WTC11 (cell line): ENCODE measurements around the gene KCNK18. TPM values are rescaled to one million over a fixed set of nuclear protein-coding genes. Genes with fewer than 3 reads are reported as not detected.

Source experiments
- ATAC-seq: fragments of 200-7000 bp; cut with Tn5 transposase; 2 replicates; pipeline ENCODE4 v1.10.0; 2021; ENCODE audit warnings: mild to moderate bottlenecking, moderate library complexity
- CTCF ChIA-PET: fragments of 300-600 bp; sonication (Branson Sonifier 250); formaldehyde crosslinking; loops from one replicate; lab custom pipeline; 2021; ENCODE audit warnings: antibody characterized with exemption; lab: Charles Lee
- POLR2A ChIA-PET: fragments of 350-600 bp; sonication (Branson Sonifier 250); formaldehyde crosslinking; loops from one replicate; lab custom pipeline; 2021; ENCODE audit warnings: antibody characterized with exemption; lab: Charles Lee
- DNase-seq: peaks from one replicate; pipeline ENCODE4 v3.0.0; 2021; ENCODE audit warnings: low spot score
- H3K27ac Mint-ChIP-seq: 2 replicates; pipeline ENCODE4 v1.8.0; 2021; ENCODE audit warnings: mixed read lengths
- H3K27me3 Mint-ChIP-seq: 2 replicates; pipeline ENCODE4 v1.8.0; 2021; ENCODE audit warnings: low read depth, mild to moderate bottlenecking, moderate library complexity, mixed read lengths
- H3K36me3 Mint-ChIP-seq: 2 replicates; pipeline ENCODE4 v1.8.0; 2021; ENCODE audit warnings: mixed read lengths
- H3K4me1 Mint-ChIP-seq: 2 replicates; pipeline ENCODE4 v1.8.0; 2022; ENCODE audit warnings: mixed read lengths
- H3K4me3 Mint-ChIP-seq: 2 replicates; pipeline ENCODE4 v1.8.0; 2021; ENCODE audit warnings: mild to moderate bottlenecking, moderate library complexity, mixed read lengths
- H3K9me3 Mint-ChIP-seq: 2 replicates; pipeline ENCODE4 v1.8.0; 2021; ENCODE audit warnings: mixed read lengths
- FOXP1 ChIP-seq: sonication (generic); formaldehyde crosslinking; IDR thresholded peaks from 2 replicates; pipeline ENCODE4 v1.8.0; 2022; ENCODE audit warnings: missing genetic modification reagents, mild to moderate bottlenecking, moderate library complexity, borderline replicate concordance
- IRF2 ChIP-seq: sonication (generic); formaldehyde crosslinking; IDR thresholded peaks from 2 replicates; pipeline ENCODE4 v1.8.0; 2022; ENCODE audit warnings: low read depth, missing genetic modification reagents, borderline replicate concordance
- NFYB ChIP-seq: sonication (generic); formaldehyde crosslinking; conservative IDR thresholded peaks from 2 replicates; pipeline ENCODE4 v1.8.0; 2022; ENCODE audit warnings: low read depth, missing genetic modification reagents
- RELA ChIP-seq: sonication (generic); formaldehyde crosslinking; IDR thresholded peaks from 2 replicates; pipeline ENCODE4 v1.8.1; 2022; ENCODE audit warnings: missing genetic modification reagents, mild to moderate bottlenecking, borderline replicate concordance
- TCF7 ChIP-seq: sonication (generic); formaldehyde crosslinking; IDR thresholded peaks from 2 replicates; pipeline ENCODE4 v1.8.0; 2022; ENCODE audit warnings: mild to moderate bottlenecking, low read depth, missing genetic modification reagents, moderate library complexity
- ZNF423 ChIP-seq: fragments of 250-450 bp; sonication (Bioruptor Pico); IDR thresholded peaks from 2 replicates; pipeline ENCODE4 v2.1.2; 2022; ENCODE audit warnings: mild to moderate bottlenecking, moderate library complexity
- total RNA-seq: library from RNA; stranded (reverse); gene quantifications from 3 replicates; pipeline ENCODE4 v1.2.3, GENCODE V29; 2021
- TF ChIP-seq, protein P1 (sequence below): sonication (generic); formaldehyde crosslinking; IDR thresholded peaks from 2 replicates; pipeline ENCODE4 v1.8.0; 2023; ENCODE audit warnings: missing genetic modification reagents, mild to moderate bottlenecking, borderline replicate concordance
- TF ChIP-seq, protein P2 (sequence below): fragments of 200-600 bp; IDR thresholded peaks from 2 replicates; pipeline ENCODE4 v1.8.0; 2022; ENCODE audit warnings: antibody characterized with exemption
- TF ChIP-seq, protein P3 (sequence below): sonication (generic); formaldehyde crosslinking; IDR thresholded peaks from 2 replicates; pipeline ENCODE4 v1.8.1; 2023; ENCODE audit warnings: mild to moderate bottlenecking, missing genetic modification reagents
- TF ChIP-seq, protein P4 (sequence below): sonication (generic); formaldehyde crosslinking; IDR thresholded peaks from 2 replicates; pipeline ENCODE4 v1.8.1; 2022; ENCODE audit warnings: mild to moderate bottlenecking, missing genetic modification reagents, moderate library complexity, borderline replicate concordance
- TF ChIP-seq, protein P5 (sequence below): fragments of 250-450 bp; sonication (Bioruptor Pico); IDR thresholded peaks from 2 replicates; pipeline ENCODE4 v1.9.0; 2021; ENCODE audit warnings: mild to moderate bottlenecking, borderline replicate concordance

KCNK18 gene
- total RNA-seq, 1 experiment from 2014 or later: not detected

DNA sequence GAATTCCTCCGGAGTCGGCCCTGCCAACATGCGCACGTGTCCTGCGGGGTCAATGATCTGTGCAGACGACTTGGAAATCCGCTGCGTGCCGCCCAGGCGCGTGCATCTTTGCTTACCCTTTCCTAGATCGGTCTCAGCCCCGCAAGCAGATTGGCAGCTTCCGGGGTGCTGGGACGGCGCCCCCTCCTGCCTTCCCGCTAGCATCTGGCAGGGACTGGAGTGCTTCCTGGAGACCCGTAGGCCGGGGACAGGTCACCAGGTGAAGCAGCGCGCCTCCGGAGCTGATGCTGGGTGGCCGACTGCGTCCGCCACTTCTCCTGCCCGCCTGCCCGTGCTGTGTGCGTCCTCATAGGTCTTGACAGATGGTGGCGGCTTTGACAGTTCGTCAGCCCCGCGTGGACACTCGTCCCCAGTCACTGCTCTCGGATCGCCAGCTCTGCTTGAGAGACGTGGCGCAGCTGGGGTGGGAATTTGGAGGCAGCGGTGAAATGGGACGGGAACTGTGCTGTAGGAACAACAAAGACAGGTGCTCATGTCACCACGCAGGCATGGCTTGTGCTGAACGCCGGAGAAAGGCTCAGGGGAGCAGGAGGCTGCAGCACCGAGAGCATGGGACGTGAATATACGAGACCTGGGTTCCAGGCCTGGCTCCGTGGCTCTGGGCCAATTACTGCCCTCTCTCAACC lies 21.9 kb upstream of the KCNK18 start (continued):
- peak; percentile 77; the same call in 1 of the 2 replicates for TF ChIP-seq FOXP1 (CRISPR knock-in tag)
- TF ChIP-seq, protein P1, sequence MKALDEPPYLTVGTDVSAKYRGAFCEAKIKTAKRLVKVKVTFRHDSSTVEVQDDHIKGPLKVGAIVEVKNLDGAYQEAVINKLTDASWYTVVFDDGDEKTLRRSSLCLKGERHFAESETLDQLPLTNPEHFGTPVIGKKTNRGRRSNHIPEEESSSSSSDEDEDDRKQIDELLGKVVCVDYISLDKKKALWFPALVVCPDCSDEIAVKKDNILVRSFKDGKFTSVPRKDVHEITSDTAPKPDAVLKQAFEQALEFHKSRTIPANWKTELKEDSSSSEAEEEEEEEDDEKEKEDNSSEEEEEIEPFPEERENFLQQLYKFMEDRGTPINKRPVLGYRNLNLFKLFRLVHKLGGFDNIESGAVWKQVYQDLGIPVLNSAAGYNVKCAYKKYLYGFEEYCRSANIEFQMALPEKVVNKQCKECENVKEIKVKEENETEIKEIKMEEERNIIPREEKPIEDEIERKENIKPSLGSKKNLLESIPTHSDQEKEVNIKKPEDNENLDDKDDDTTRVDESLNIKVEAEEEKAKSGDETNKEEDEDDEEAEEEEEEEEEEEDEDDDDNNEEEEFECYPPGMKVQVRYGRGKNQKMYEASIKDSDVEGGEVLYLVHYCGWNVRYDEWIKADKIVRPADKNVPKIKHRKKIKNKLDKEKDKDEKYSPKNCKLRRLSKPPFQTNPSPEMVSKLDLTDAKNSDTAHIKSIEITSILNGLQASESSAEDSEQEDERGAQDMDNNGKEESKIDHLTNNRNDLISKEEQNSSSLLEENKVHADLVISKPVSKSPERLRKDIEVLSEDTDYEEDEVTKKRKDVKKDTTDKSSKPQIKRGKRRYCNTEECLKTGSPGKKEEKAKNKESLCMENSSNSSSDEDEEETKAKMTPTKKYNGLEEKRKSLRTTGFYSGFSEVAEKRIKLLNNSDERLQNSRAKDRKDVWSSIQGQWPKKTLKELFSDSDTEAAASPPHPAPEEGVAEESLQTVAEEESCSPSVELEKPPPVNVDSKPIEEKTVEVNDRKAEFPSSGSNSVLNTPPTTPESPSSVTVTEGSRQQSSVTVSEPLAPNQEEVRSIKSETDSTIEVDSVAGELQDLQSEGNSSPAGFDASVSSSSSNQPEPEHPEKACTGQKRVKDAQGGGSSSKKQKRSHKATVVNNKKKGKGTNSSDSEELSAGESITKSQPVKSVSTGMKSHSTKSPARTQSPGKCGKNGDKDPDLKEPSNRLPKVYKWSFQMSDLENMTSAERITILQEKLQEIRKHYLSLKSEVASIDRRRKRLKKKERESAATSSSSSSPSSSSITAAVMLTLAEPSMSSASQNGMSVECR (CRISPR knock-in tag): 0 out of 2 replicates have a peak, but pooled peaks have one; percentile 27
- TF ChIP-seq RELA (CRISPR knock-in tag): peak; percentile 45; the same call in 1 of the 2 replicates

DNA sequence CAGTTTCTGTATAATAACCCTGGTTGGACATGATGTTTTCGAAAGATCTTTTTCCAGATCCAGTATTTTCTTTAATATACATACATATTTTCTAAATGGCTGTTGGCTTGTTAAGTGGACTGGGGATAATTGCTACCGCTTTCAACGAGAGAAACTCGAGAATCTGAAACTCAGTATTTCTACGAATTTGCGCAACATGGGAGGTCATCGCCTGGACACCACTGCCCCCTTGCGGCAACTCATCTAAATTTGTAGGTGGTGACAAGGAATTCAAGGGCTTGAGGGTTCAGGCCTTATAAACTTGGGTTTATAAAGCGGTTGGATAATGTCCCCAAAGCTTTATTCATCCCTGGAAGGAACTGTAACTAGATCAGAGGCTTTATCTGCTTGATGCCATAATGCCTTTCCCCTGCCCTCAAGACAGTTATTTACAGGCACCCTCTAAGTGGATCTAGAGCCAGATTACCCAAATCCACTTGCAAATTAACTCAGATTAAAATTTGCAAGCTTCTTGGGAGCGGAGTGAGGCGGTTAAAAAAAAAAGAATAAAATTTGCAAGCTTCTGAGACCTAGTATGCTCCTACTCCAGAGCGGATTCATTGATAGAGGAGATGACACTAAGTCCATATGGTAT lies 21.3 kb upstream of the KCNK18 start:
- ATAC-seq (peak; percentile 14; the same call in 1 of the 2 replicates), DNase-seq (peak; percentile 81)
- Mint-ChIP-seq H3K36me3 (no peaks in the 10 kb centered on the region), H3K27ac (no peak overlapping the region), H3K4me1 (peaks cover 14% of the 10 kb centered on the region), H3K4me3 (peak overlapping the region; percentile 78), H3K27me3 (peaks cover 94% of the 10 kb centered on the region), H3K9me3 (no peaks in the 10 kb centered on the region)
- TF ChIP-seq TCF7 (CRISPR knock-in tag) (no peak), IRF2 (no peak)
- TF ChIP-seq, protein P2, sequence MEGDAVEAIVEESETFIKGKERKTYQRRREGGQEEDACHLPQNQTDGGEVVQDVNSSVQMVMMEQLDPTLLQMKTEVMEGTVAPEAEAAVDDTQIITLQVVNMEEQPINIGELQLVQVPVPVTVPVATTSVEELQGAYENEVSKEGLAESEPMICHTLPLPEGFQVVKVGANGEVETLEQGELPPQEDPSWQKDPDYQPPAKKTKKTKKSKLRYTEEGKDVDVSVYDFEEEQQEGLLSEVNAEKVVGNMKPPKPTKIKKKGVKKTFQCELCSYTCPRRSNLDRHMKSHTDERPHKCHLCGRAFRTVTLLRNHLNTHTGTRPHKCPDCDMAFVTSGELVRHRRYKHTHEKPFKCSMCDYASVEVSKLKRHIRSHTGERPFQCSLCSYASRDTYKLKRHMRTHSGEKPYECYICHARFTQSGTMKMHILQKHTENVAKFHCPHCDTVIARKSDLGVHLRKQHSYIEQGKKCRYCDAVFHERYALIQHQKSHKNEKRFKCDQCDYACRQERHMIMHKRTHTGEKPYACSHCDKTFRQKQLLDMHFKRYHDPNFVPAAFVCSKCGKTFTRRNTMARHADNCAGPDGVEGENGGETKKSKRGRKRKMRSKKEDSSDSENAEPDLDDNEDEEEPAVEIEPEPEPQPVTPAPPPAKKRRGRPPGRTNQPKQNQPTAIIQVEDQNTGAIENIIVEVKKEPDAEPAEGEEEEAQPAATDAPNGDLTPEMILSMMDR: peak; percentile 78
- POLR2A ChIA-PET: no interaction called here
- CTCF ChIA-PET: interaction anchor here (0.7 to 4.0 kb wide), 33 partner anchors 10 to 549 kb away, joined by 3 to 99 read pairs (median 8); partner anchors contain the start of gene SHTN1

DNA sequence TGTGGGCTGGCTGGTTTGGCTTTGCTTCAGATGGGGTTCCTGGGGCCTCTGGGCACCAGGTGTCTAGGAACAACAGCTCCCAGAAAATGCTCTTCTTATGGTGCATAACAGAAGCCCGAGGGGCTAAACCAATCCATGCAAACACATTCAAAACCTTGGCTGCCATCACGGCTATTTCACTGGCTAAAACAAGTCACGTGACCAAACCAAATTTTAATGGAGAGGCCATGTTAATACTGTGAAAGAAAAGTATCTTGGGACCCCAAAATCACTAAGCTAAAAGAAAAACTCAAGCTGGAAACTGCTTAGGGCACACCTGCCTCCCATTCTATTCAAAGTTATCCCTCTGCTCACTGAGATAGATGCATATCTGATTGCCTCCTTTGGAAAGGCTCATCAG lies 19.1 kb upstream of the KCNK18 start:
- no peaks in the 10 kb centered on the region for H3K36me3 Mint-ChIP-seq
- H3K27ac Mint-ChIP-seq: no peak overlapping the region
- no peak for DNase-seq
- H3K9me3 Mint-ChIP-seq: no peaks in the 10 kb centered on the region
- POLR2A ChIA-PET: interaction anchor here (0.6 kb wide), 1 partner anchor 204 kb away, joined by 3 read pairs; no protein-coding TSS in a partner anchor
- H3K4me1 Mint-ChIP-seq: peaks cover 14% of the 10 kb centered on the region
- ATAC-seq: no peak
- CTCF ChIA-PET: interaction anchor here (1.2 kb wide), 1 partner anchor 38 kb away, joined by 3 read pairs; no protein-coding TSS in a partner anchor
- H3K4me3 Mint-ChIP-seq: no peak overlapping the region
- H3K27me3 Mint-ChIP-seq: peaks cover 78% of the 10 kb centered on the region
- TF ChIP-seq, protein P3, sequence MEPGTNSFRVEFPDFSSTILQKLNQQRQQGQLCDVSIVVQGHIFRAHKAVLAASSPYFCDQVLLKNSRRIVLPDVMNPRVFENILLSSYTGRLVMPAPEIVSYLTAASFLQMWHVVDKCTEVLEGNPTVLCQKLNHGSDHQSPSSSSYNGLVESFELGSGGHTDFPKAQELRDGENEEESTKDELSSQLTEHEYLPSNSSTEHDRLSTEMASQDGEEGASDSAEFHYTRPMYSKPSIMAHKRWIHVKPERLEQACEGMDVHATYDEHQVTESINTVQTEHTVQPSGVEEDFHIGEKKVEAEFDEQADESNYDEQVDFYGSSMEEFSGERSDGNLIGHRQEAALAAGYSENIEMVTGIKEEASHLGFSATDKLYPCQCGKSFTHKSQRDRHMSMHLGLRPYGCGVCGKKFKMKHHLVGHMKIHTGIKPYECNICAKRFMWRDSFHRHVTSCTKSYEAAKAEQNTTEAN (CRISPR knock-in tag): no peak
- TF ChIP-seq, protein P4, sequence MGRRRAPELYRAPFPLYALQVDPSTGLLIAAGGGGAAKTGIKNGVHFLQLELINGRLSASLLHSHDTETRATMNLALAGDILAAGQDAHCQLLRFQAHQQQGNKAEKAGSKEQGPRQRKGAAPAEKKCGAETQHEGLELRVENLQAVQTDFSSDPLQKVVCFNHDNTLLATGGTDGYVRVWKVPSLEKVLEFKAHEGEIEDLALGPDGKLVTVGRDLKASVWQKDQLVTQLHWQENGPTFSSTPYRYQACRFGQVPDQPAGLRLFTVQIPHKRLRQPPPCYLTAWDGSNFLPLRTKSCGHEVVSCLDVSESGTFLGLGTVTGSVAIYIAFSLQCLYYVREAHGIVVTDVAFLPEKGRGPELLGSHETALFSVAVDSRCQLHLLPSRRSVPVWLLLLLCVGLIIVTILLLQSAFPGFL (CRISPR knock-in tag): no peak
- TF ChIP-seq, protein P5, sequence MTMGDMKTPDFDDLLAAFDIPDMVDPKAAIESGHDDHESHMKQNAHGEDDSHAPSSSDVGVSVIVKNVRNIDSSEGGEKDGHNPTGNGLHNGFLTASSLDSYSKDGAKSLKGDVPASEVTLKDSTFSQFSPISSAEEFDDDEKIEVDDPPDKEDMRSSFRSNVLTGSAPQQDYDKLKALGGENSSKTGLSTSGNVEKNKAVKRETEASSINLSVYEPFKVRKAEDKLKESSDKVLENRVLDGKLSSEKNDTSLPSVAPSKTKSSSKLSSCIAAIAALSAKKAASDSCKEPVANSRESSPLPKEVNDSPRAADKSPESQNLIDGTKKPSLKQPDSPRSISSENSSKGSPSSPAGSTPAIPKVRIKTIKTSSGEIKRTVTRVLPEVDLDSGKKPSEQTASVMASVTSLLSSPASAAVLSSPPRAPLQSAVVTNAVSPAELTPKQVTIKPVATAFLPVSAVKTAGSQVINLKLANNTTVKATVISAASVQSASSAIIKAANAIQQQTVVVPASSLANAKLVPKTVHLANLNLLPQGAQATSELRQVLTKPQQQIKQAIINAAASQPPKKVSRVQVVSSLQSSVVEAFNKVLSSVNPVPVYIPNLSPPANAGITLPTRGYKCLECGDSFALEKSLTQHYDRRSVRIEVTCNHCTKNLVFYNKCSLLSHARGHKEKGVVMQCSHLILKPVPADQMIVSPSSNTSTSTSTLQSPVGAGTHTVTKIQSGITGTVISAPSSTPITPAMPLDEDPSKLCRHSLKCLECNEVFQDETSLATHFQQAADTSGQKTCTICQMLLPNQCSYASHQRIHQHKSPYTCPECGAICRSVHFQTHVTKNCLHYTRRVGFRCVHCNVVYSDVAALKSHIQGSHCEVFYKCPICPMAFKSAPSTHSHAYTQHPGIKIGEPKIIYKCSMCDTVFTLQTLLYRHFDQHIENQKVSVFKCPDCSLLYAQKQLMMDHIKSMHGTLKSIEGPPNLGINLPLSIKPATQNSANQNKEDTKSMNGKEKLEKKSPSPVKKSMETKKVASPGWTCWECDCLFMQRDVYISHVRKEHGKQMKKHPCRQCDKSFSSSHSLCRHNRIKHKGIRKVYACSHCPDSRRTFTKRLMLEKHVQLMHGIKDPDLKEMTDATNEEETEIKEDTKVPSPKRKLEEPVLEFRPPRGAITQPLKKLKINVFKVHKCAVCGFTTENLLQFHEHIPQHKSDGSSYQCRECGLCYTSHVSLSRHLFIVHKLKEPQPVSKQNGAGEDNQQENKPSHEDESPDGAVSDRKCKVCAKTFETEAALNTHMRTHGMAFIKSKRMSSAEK (CRISPR knock-in tag): no peak
- TF ChIP-seq NFYB (CRISPR knock-in tag) (no peak), ZNF423 (CRISPR knock-in tag) (no peak)
- TF ChIP-seq, protein P1 (CRISPR knock-in tag): no peak
